Measurements from ENCODE around the gene ALKBH7. TPM values are rescaled to one million over a fixed set of nuclear protein-coding genes. Genes with fewer than 3 reads are reported as not detected.

The ALKBH7 gene
- polyA plus RNA-seq, 4 donors, result 41.7 to 107 (median 53.5) TPM

- no peak for DNase-seq (ENCODE audit: low read depth in 4 of 4, low spot score in 3 of 4)
Measured at GRCh38 chr19:6362351-6362801, 10.2 kb upstream of the ALKBH7 start.

GRCh38 chr19:6364353-6364752 is 8.2 kb upstream of the ALKBH7 start:
- DNase-seq (ENCODE audit: low read depth in 4 of 4, low spot score in 3 of 4), result no peak

GRCh38 chr19:6373096-6373812 is 660 bp downstream of the ALKBH7 start:
- DNase-seq (ENCODE audit: low read depth in 4 of 4, low spot score in 3 of 4), result peak; percentile 93 to 95 (median 94)

- DNase-seq (ENCODE audit: low read depth in 4 of 4, low spot score in 3 of 4), result no peak
Measured at GRCh38 chr19:6373813-6374108, 1.2 kb downstream of the ALKBH7 start.

GRCh38 chr19:6374161-6374709 is 1.6 kb downstream of the ALKBH7 start:
- no peak for DNase-seq (ENCODE audit: low read depth in 4 of 4, low spot score in 3 of 4)

GRCh38 chr19:6374711-6375410 is 2.3 kb downstream of the ALKBH7 start:
- no peak for DNase-seq (ENCODE audit: low read depth in 4 of 4, low spot score in 3 of 4)

GRCh38 chr19:6375411-6376010 is 2.9 kb downstream of the ALKBH7 start, which contains the start of gene PSPN:
TSS of gene PSPN (minus strand) at chr19:6375933. CDS start at chr19:6375849, 84 bp downstream.
- DNase-seq (ENCODE audit: low read depth in 4 of 4, low spot score in 3 of 4), result no peak

GRCh38 chr19:6376512-6377190 is 4.1 kb downstream of the ALKBH7 start:
- no peak for DNase-seq (ENCODE audit: low read depth in 4 of 4, low spot score in 3 of 4)

GRCh38 chr19:6378041-6378440 is 5.4 kb downstream of the ALKBH7 start:
- DNase-seq (ENCODE audit: low read depth in 4 of 4, low spot score in 3 of 4), result no peak

- DNase-seq (ENCODE audit: low read depth in 4 of 4, low spot score in 3 of 4), result no peak
Measured at GRCh38 chr19:6378486-6378885, 5.9 kb downstream of the ALKBH7 start.

GRCh38 chr19:6379744-6380143 is 7.2 kb downstream of the ALKBH7 start:
- no peak for DNase-seq (ENCODE audit: low read depth in 4 of 4, low spot score in 3 of 4)

- no peak for DNase-seq (ENCODE audit: low read depth in 4 of 4, low spot score in 3 of 4)
Measured at GRCh38 chr19:6381030-6381750, 8.6 kb downstream of the ALKBH7 start.

- no peak for DNase-seq (ENCODE audit: low read depth in 4 of 4, low spot score in 3 of 4)
Measured at GRCh38 chr19:6383188-6383587, 10.6 kb downstream of the ALKBH7 start.

GRCh38 chr19:6384381-6384780 is 11.8 kb downstream of the ALKBH7 start:
- no peak for DNase-seq (ENCODE audit: low read depth in 4 of 4, low spot score in 3 of 4)

GRCh38 chr19:6387372-6387771 is 14.8 kb downstream of the ALKBH7 start:
- no peak for DNase-seq (ENCODE audit: low read depth in 4 of 4, low spot score in 3 of 4)

- no peak for DNase-seq (ENCODE audit: low read depth in 4 of 4, low spot score in 3 of 4)
Measured at GRCh38 chr19:6392221-6393073, 19.9 kb downstream of the ALKBH7 start.

- peak; percentile 95 to 97 (median 96) for DNase-seq (ENCODE audit: low read depth in 4 of 4, low spot score in 3 of 4)
Measured at GRCh38 chr19:6393074-6393982, 20.7 kb downstream of the ALKBH7 start, which contains the start of gene GTF2F1. TSS of gene GTF2F1 (minus strand) at chr19:6393164. CDS start at chr19:6392995, 169 bp downstream.

GRCh38 chr19:6393983-6394412 is 21.4 kb downstream of the ALKBH7 start:
- no peak for DNase-seq (ENCODE audit: low read depth in 4 of 4, low spot score in 3 of 4)
